Ishikawa (cell line): ENCODE results near the gene ADPRM.

Experiments
- CEBPB ChIP-seq: IDR thresholded peaks from 2 replicates; pipeline ENCODE4 v1.6.1; 2012
- CREB1 ChIP-seq: IDR thresholded peaks from 2 replicates; pipeline ENCODE4 v1.6.1; 2012; ENCODE audit warnings: low read depth
- EGR1 ChIP-seq: IDR thresholded peaks from 2 replicates; pipeline ENCODE4 v1.6.1; 2012
- EP300 ChIP-seq: IDR thresholded peaks from 2 replicates; pipeline ENCODE4 v1.6.1; 2012; ENCODE audit warnings: borderline replicate concordance
- FOXM1 ChIP-seq: IDR thresholded peaks from 2 replicates; pipeline ENCODE4 v1.6.1; 2012; ENCODE audit warnings: low read depth, borderline replicate concordance
- NFIC ChIP-seq: IDR thresholded peaks from 2 replicates; pipeline ENCODE4 v1.6.1; 2012
- RAD21 ChIP-seq: IDR thresholded peaks from 2 replicates; pipeline ENCODE4 v1.6.1; 2012; ENCODE audit warnings: low read depth
- TAF1 ChIP-seq: IDR thresholded peaks from 2 replicates; pipeline ENCODE4 v1.6.1; 2012; ENCODE audit warnings: low read depth, mild to moderate bottlenecking
- TCF12 ChIP-seq: IDR thresholded peaks from 2 replicates; pipeline ENCODE4 v1.6.1; 2012; ENCODE audit warnings: low read depth
- TEAD4 ChIP-seq: IDR thresholded peaks from 2 replicates; pipeline ENCODE4 v1.6.1; 2012
- USF1 ChIP-seq: IDR thresholded peaks from 2 replicates; pipeline ENCODE4 v1.6.1; 2012
- YY1 ChIP-seq: IDR thresholded peaks from 2 replicates; pipeline ENCODE4 v1.6.1; 2012; ENCODE audit warnings: low read depth
- ZBTB7A ChIP-seq: IDR thresholded peaks from 2 replicates; pipeline ENCODE4 v1.6.1; 2012; ENCODE audit warnings: low read depth
- TF ChIP-seq, protein P1 (sequence below): IDR thresholded peaks from 2 replicates; pipeline ENCODE4 v1.6.1; 2012; ENCODE audit warnings: low read depth, mild to moderate bottlenecking
- TF ChIP-seq, protein P2 (sequence below): IDR thresholded peaks from 2 replicates; pipeline ENCODE4 v1.6.1; 2012

ADPRM gene

DNA sequence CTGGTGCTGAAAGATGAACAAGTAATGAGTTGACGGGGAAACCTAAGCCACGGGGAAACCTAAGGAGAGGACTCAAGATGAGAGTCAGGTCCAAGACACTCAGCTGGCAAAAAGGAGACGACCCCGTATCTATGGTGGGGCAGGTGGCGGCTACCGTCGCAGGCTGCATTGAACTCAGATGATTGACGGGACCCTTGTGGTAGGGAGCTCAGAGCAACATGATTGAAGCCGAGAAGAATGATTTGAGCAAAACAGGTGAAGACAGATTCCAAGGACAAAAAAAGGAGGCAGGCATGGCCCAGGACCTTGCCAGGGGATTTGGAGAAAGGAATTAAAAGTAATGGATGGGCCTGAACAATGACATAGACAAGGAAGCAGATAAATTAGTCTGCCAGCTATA lies 32.8 kb upstream of the ADPRM start:
- TF ChIP-seq TEAD4, result no peak
- no peak for TF ChIP-seq EGR1
- TF ChIP-seq CREB1, result no peak
- TF ChIP-seq, protein P1, sequence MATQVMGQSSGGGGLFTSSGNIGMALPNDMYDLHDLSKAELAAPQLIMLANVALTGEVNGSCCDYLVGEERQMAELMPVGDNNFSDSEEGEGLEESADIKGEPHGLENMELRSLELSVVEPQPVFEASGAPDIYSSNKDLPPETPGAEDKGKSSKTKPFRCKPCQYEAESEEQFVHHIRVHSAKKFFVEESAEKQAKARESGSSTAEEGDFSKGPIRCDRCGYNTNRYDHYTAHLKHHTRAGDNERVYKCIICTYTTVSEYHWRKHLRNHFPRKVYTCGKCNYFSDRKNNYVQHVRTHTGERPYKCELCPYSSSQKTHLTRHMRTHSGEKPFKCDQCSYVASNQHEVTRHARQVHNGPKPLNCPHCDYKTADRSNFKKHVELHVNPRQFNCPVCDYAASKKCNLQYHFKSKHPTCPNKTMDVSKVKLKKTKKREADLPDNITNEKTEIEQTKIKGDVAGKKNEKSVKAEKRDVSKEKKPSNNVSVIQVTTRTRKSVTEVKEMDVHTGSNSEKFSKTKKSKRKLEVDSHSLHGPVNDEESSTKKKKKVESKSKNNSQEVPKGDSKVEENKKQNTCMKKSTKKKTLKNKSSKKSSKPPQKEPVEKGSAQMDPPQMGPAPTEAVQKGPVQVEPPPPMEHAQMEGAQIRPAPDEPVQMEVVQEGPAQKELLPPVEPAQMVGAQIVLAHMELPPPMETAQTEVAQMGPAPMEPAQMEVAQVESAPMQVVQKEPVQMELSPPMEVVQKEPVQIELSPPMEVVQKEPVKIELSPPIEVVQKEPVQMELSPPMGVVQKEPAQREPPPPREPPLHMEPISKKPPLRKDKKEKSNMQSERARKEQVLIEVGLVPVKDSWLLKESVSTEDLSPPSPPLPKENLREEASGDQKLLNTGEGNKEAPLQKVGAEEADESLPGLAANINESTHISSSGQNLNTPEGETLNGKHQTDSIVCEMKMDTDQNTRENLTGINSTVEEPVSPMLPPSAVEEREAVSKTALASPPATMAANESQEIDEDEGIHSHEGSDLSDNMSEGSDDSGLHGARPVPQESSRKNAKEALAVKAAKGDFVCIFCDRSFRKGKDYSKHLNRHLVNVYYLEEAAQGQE, result no peak
- TF ChIP-seq EP300, result no peak
- TF ChIP-seq TCF12, result no peak
- TF ChIP-seq, protein P2, sequence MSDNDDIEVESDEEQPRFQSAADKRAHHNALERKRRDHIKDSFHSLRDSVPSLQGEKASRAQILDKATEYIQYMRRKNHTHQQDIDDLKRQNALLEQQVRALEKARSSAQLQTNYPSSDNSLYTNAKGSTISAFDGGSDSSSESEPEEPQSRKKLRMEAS, result no peak
- no peak for TF ChIP-seq YY1
- TF ChIP-seq TAF1, result no peak
- TF ChIP-seq ZBTB7A, result no peak
- no peak for TF ChIP-seq NFIC
- no peak for TF ChIP-seq RAD21
- TF ChIP-seq CEBPB, result no peak
- TF ChIP-seq USF1, result no peak
- TF ChIP-seq FOXM1, result no peak

DNA sequence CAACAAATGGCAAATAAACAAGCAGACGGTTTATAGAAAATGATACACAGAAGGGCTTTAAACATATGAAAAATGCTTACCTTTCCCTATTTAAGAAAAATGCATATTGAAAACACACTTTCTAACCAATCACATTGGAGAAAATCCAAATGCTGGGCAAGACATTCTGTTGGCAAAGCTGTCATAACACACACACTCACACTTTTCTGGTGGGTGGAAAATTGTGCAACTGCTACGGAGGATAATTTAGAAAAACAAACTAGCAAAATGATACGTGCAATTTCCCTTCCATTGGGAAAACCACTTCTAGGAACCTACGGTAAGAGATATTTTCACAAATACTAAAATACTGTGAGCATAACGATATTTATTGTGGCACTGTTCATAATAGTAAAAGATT lies 30.5 kb upstream of the ADPRM start:
- TF ChIP-seq, protein P1, result no peak
- TF ChIP-seq CEBPB (no peak), TCF12 (no peak), TAF1 (no peak)

DNA sequence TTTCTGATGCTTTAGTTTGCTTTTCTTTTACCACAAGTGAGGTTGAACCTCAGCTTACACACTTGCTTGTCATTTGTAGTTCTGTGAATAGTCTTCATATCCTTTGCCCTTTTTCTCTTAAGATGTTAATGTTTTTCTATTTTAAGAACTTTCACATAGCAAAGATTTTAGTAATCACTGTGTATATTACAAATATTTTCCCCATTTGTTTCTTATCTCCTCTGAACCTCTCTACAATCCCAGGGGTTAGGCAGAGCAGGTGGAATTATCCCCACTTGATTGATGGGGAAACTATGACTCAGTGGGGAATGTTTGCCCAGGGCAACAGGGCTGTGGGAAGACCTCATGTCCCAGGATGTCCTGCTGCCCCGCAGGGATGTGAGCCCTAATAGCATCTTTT lies 28.6 kb upstream of the ADPRM start:
- TF ChIP-seq, protein P1, result no peak
- no peak for TF ChIP-seq RAD21
- no peak for TF ChIP-seq NFIC
- no peak for TF ChIP-seq YY1
- no peak for TF ChIP-seq EGR1
- TF ChIP-seq TEAD4, result no peak
- TF ChIP-seq, protein P2, result no peak
- no peak for TF ChIP-seq CREB1

GRCh38 chr17:10673312-10673711 lies 24.1 kb upstream of the ADPRM start:
- no peak for TF ChIP-seq EP300
- TF ChIP-seq USF1, result no peak
- no peak for TF ChIP-seq TCF12
- TF ChIP-seq, protein P2, result no peak
- TF ChIP-seq NFIC, result no peak
- no peak for TF ChIP-seq TAF1
- no peak for TF ChIP-seq TEAD4
- no peak for TF ChIP-seq EGR1
- TF ChIP-seq CREB1, result no peak
- no peak for TF ChIP-seq CEBPB
- TF ChIP-seq, protein P1, result no peak
- no peak for TF ChIP-seq RAD21
- TF ChIP-seq ZBTB7A, result no peak
- no peak for TF ChIP-seq FOXM1
- TF ChIP-seq YY1, result no peak
